Stomach (tissue), 4 donors: ENCODE results near the gene NAV3.

Experiments
- CTCF ChIP-seq, 7 experiments: fragments of 450-650 bp in 4 of 7; fragments of 200-600 bp in 3 of 7; sonication (generic) in 3 of 7; IDR thresholded peaks; one replicate each; pipeline ENCODE4 v1.5.1; 2016 to 2019; ENCODE audit warnings: antibody characterized with exemption in 7 of 7, control low read depth in 2 of 7, mild to moderate bottlenecking in 1 of 7
- EP300 ChIP-seq: sonication (generic); formaldehyde crosslinking; IDR thresholded peaks from one replicate; pipeline ENCODE4 v1.6.1; 2017; ENCODE audit warnings: antibody characterized with exemption
- POLR2A ChIP-seq, 4 donors: fragments of 450-650 bp; IDR thresholded peaks; one replicate each; pipeline ENCODE4 v1.6.1; 2016; ENCODE audit warnings: antibody characterized with exemption in 4 of 4, control low read depth in 2 of 4, mild to moderate bottlenecking in 1 of 4, moderate library complexity in 1 of 4
- POLR2AphosphoS5 ChIP-seq, 3 donors: sonication (generic); formaldehyde crosslinking; IDR thresholded peaks; one replicate each; pipeline ENCODE4 v1.6.1; 2016; ENCODE audit warnings: antibody characterized with exemption in 3 of 3

DNA sequence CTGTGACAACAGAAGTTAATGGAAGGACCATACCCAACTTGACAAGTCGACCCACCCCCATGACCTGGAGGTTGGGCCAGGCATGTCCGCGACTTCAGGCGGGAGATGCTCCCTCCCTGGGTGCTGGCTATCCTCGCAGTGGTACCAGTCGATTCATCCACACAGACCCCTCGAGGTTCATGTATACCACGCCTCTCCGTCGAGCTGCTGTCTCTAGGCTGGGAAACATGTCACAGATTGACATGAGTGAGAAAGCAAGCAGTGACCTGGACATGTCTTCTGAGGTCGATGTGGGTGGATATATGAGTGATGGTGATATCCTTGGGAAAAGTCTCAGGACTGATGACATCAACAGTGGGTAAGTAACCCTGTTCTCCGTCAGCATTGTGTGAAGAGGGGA, 220.1 kb downstream of the NAV3 start:
- no peak for TF ChIP-seq POLR2A (IDR thresholded peaks at IDR 0.05)
- TF ChIP-seq CTCF (IDR thresholded peaks at IDR 0.05): no peak
- TF ChIP-seq POLR2AphosphoS5 (IDR thresholded peaks at IDR 0.05): no peak
- no peak for TF ChIP-seq EP300
